K562 (cell line): ENCODE results near the gene TMEM120B. TPM values are rescaled to one million over a fixed set of nuclear protein-coding genes. Genes with fewer than 3 reads are reported as not detected.

Experiments used
- ATF1 ChIP-seq, 2 experiments: fragments of 450-650 bp in 1 of 2; IDR thresholded peaks; 2 replicates each; pipeline ENCODE4 v1.6.1; 2016; ENCODE audit warnings: missing compliant biosample characterization in 1 of 2, missing genetic modification characterization in 1 of 2
- CCNT2 ChIP-seq: IDR thresholded peaks from 2 replicates; pipeline ENCODE4 v1.6.1; 2011; ENCODE audit warnings: borderline replicate concordance, low read depth, mild to moderate bottlenecking, moderate library complexity, mixed read lengths, low read length; ENCODE audit not compliant: insufficient read length; ENCODE audit errors: extremely low read depth
- CTCF ChIP-seq, 3 experiments: IDR thresholded peaks in 2 of 3; conservative IDR thresholded peaks in 1 of 3; 2 replicates each; pipeline ENCODE4 v1.5.1; 2011 to 2012; ENCODE audit warnings: low read length in 3 of 3, mild to moderate bottlenecking in 3 of 3, control low read depth in 2 of 3, improper control_type of control experiment in 1 of 3, inconsistent platforms in 1 of 3, low read depth in 1 of 3, mixed read lengths in 1 of 3, moderate library complexity in 1 of 3; ENCODE audit not compliant: insufficient read depth in 2 of 3
- ELF4 ChIP-seq: fragments of 450-650 bp; formaldehyde crosslinking; IDR thresholded peaks from 2 replicates; pipeline ENCODE4 v1.4.0; 2022; ENCODE audit warnings: missing genetic modification characterization
- FIP1L1 ChIP-seq: fragments of 200-400 bp; formaldehyde crosslinking; IDR thresholded peaks from 2 replicates; pipeline ENCODE4 v1.6.1; 2018; ENCODE audit warnings: mild to moderate bottlenecking, low read depth, low read length; ENCODE audit not compliant: poor library complexity, severe bottlenecking
- GABPB1 ChIP-seq: sonication (generic); formaldehyde crosslinking; IDR thresholded peaks from 2 replicates; pipeline ENCODE4 v1.8.0; 2022; ENCODE audit warnings: mild to moderate bottlenecking, missing genetic modification reagents
- GMEB1 ChIP-seq: fragments of 250-450 bp; sonication (Bioruptor Pico); IDR thresholded peaks from 2 replicates; pipeline ENCODE4 v1.4.0; 2020; ENCODE audit warnings: mild to moderate bottlenecking
- HDAC1 ChIP-seq, 2 experiments: fragments of 450-650 bp; IDR thresholded peaks; 2 replicates each; pipeline ENCODE4 v1.6.1; 2016 to 2017; ENCODE audit warnings: inconsistent platforms in 1 of 2, mild to moderate bottlenecking in 1 of 2, moderate library complexity in 1 of 2
- HMGN3 ChIP-seq: IDR thresholded peaks from 2 replicates; pipeline ENCODE4 v1.6.1; 2011; ENCODE audit warnings: borderline replicate concordance, low read depth, mild to moderate bottlenecking, mixed read lengths, low read length; ENCODE audit not compliant: insufficient read length; ENCODE audit errors: extremely low read depth
- LCOR ChIP-seq: sonication (generic); formaldehyde crosslinking; IDR thresholded peaks from 2 replicates; pipeline ENCODE4 v1.8.0; 2022; ENCODE audit warnings: mild to moderate bottlenecking, missing genetic modification reagents
- NCOA1 ChIP-seq: fragments of 450-650 bp; IDR thresholded peaks from 2 replicates; pipeline ENCODE4 v1.6.1; 2016; ENCODE audit warnings: low read depth
- PHF8 ChIP-seq: fragments of 200-600 bp; sonication (generic); IDR thresholded peaks from 2 replicates; pipeline ENCODE4 v1.6.1; 2012; ENCODE audit warnings: mixed run types, mild to moderate bottlenecking, inconsistent platforms, low read length, moderate library complexity, borderline replicate concordance
- SIN3A ChIP-seq, 2 experiments: fragments of 150-350 bp in 1 of 2; IDR thresholded peaks; 2 replicates each; pipeline ENCODE4 v1.6.1; 2011 to 2016; ENCODE audit warnings: borderline replicate concordance in 2 of 2, low read depth in 2 of 2, low read length in 2 of 2, mild to moderate bottlenecking in 2 of 2, moderate library complexity in 2 of 2; ENCODE audit not compliant: control insufficient read depth in 1 of 2
- VEZF1 ChIP-seq: fragments of 200-800 bp; sonication (Bioruptor generic); IDR thresholded peaks from 2 replicates; pipeline ENCODE4 v1.6.1; 2017; ENCODE audit warnings: missing genetic modification characterization, missing compliant biosample characterization
- ZBTB17 ChIP-seq: fragments of 450-650 bp; formaldehyde crosslinking; IDR thresholded peaks from 2 replicates; pipeline ENCODE4 v1.4.0; 2020; ENCODE audit warnings: mild to moderate bottlenecking
- ZFX ChIP-seq: sonication (generic); formaldehyde crosslinking; IDR thresholded peaks from 2 replicates; pipeline ENCODE4 v1.8.0; 2022; ENCODE audit warnings: mild to moderate bottlenecking, missing genetic modification reagents, moderate library complexity
- ZNF644 ChIP-seq: fragments of 200-800 bp; sonication (Bioruptor generic); IDR thresholded peaks from 2 replicates; pipeline ENCODE4 v1.6.1; 2016; ENCODE audit warnings: low read depth, missing genetic modification characterization, missing compliant biosample characterization
- ZNF740 ChIP-seq, 3 experiments: fragments of 200-800 bp in 1 of 3; sonication (Bioruptor generic) in 1 of 3; sonication (generic) in 1 of 3; formaldehyde crosslinking in 1 of 3; IDR thresholded peaks; 2 replicates each; pipeline versions ENCODE4 v1.6.1 to v1.8.0; 2016 to 2022; ENCODE audit warnings: mild to moderate bottlenecking in 2 of 3, missing compliant biosample characterization in 2 of 3, missing genetic modification characterization in 2 of 3, missing genetic modification reagents in 1 of 3
- ZZZ3 ChIP-seq: fragments of 450-650 bp; IDR thresholded peaks from 2 replicates; pipeline ENCODE4 v1.6.1; 2016; ENCODE audit warnings: antibody characterized with exemption, mild to moderate bottlenecking, moderate library complexity
- polyA plus RNA-seq, 8 experiments: library from polyadenylated mRNA; depleted of rRNA in 4 of 8; stranded (reverse) in 5 of 8; unstranded in 3 of 8; fragments of >200 nt; fragmentation: Nextera tagmentation in 2 of 8; fragmentation: Illumina TruSeq in 1 of 8; extraction: Ambion mirVana in 2 of 8; extraction: Trizol in 1 of 8; gene quantifications; 2 replicates each; pipeline versions ENCODE4 v1.2.1 to v1.2.3, GENCODE V29; 2011 to 2014; ENCODE audit warnings: inconsistent platforms in 1 of 8, missing spikeins in 1 of 8
- total RNA-seq, 7 experiments: library from RNA; depleted of rRNA in 6 of 7; stranded (reverse); fragments of >200 nt in 6 of 7; fragmentation: Illumina TruSeq in 2 of 7; extraction: Trizol in 2 of 7; gene quantifications; 2 replicates each; pipeline versions ENCODE4 v1.2.1 to v1.2.3, GENCODE V29; 2011 to 2021; ENCODE audit warnings: low replicate concordance in 1 of 7

Gene TMEM120B
- total and polyA plus RNA-seq, 9 of the 15 experiments (the other 6 are each of a cell fraction or from before 2014, with no cell fraction given), result 1.7 to 18.6 (median 7.4) TPM

GRCh38 chr12:121796855-121797751 lies 84.6 kb downstream of the TMEM120B start (continued):
- TF ChIP-seq VEZF1 (CRISPR knock-in tag) (peak; percentile 87), SIN3A (IDR thresholded peaks at IDR 0.05; ENCODE audit: borderline replicate concordance in 2 of 2, control insufficient read depth in 1 of 2, low read depth in 2 of 2, low read length in 2 of 2) (peak; percentile 63 to 67; a peak in 2 of 4 replicates), HMGN3 (peak; percentile 97), ZFX (CRISPR knock-in tag) (peak; percentile 55), ZZZ3 (no peak), ELF4 (CRISPR knock-in tag) (peak; percentile 60; the same call in 1 of the 2 replicates), GMEB1 (CRISPR knock-in tag) (no peak), GABPB1 (peak; percentile 91), CTCF (IDR thresholded peaks at IDR 0.05 in 2 of 3, conservative IDR thresholded peaks at IDR 0.05 in 1 of 3; ENCODE audit: insufficient read depth in 2 of 3, low read depth in 1 of 3, low read length in 3 of 3) (peak; percentile 45 to 75 (median 58); a peak in 5 of 6 replicates), FIP1L1 (no peak), ZNF740 (CRISPR knock-in tag; IDR thresholded peaks at IDR 0.05) (no peak), ZNF740 (tag; IDR thresholded peaks at IDR 0.05) (0 out of 4 replicates have a peak, but pooled peaks of 1 of the 2 experiments have one; percentile 25), NCOA1 (peak; percentile 15; the same call in 1 of the 2 replicates), ZBTB17 (no peak), CCNT2 (peak; percentile 95), HDAC1 (IDR thresholded peaks at IDR 0.05) (peak in 1 of 2 experiments; percentile 73; a peak in 1 of 4 replicates), LCOR (CRISPR knock-in tag) (peak; percentile 79; the same call in 1 of the 2 replicates), ZNF644 (no peak), ATF1 (CRISPR knock-in tag; IDR thresholded peaks at IDR 0.05) (no peak), ATF1 (tag; IDR thresholded peaks at IDR 0.05) (peak; percentile 61), PHF8 (peak; percentile 32; the same call in 1 of the 2 replicates)
